HG02642 (cell line): ENCODE results near the gene IGF2R.

ENCODE experiments used
- ATAC-seq: cut with Tn5 transposase; IDR thresholded peaks from one replicate; pipeline ENCODE4 v1.9.1; 2021; ENCODE audit warnings: mild to moderate bottlenecking; ENCODE audit not compliant: unreplicated experiment, poor library complexity

Gene IGF2R

GRCh38 chr6:159972506-159973268 is 3.8 kb downstream of the IGF2R start:
- no peak for ATAC-seq

- ATAC-seq, result no peak
Observed at GRCh38 chr6:159973406-159973805, 4.5 kb downstream of the IGF2R start.

- peak; percentile 49 for ATAC-seq
Observed at GRCh38 chr6:159973951-159974350, 5.1 kb downstream of the IGF2R start.

GRCh38 chr6:159974932-159975331 is 6.0 kb downstream of the IGF2R start:
- ATAC-seq, result no peak

- ATAC-seq, result no peak
Observed at GRCh38 chr6:159976686-159977254, 7.9 kb downstream of the IGF2R start.

GRCh38 chr6:159977255-159977903 is 8.5 kb downstream of the IGF2R start:
- no peak for ATAC-seq

- ATAC-seq, result no peak
Observed at GRCh38 chr6:159977904-159978268, 9.0 kb downstream of the IGF2R start.

- ATAC-seq, result peak; percentile 26
Observed at GRCh38 chr6:159978291-159979135, 9.6 kb downstream of the IGF2R start.

GRCh38 chr6:159979136-159979874 is 10.4 kb downstream of the IGF2R start:
- ATAC-seq, result peak; percentile 66

- ATAC-seq, result no peak
Observed at GRCh38 chr6:159980474-159980873, 11.6 kb downstream of the IGF2R start.

- ATAC-seq, result no peak
Observed at GRCh38 chr6:159981071-159981402, 12.2 kb downstream of the IGF2R start.

GRCh38 chr6:159981403-159982245 is 12.7 kb downstream of the IGF2R start:
- ATAC-seq, result peak; percentile 68

- peak; percentile 24 for ATAC-seq
Observed at GRCh38 chr6:159982731-159983506, 14.0 kb downstream of the IGF2R start.

- no peak for ATAC-seq
Observed at GRCh38 chr6:159983641-159984080, 14.8 kb downstream of the IGF2R start.

- ATAC-seq, result no peak
Observed at GRCh38 chr6:159984268-159984786, 15.4 kb downstream of the IGF2R start.

- ATAC-seq, result no peak
Observed at GRCh38 chr6:159985296-159985945, 16.5 kb downstream of the IGF2R start.

GRCh38 chr6:159988983-159989454 is 20.1 kb downstream of the IGF2R start:
- no peak for ATAC-seq
